CD14-positive monocyte (primary cell): ENCODE measurements around the gene C6orf47. TPM values are rescaled to one million over a fixed set of nuclear protein-coding genes. Genes with fewer than 3 reads are reported as not detected.

Experiments
- DNase-seq, 3 donors: peaks; one replicate each; pipeline ENCODE4 v3.0.0-alpha.2; 2011 to 2022
- H2AFZ ChIP-seq: 2 replicates; pipeline ENCODE4 v1.6.0; 2012; ENCODE audit warnings: mild to moderate bottlenecking, low read depth, low read length, inconsistent platforms; ENCODE audit not compliant: insufficient read depth, poor library complexity, severe bottlenecking
- H3K27ac ChIP-seq, 2 donors: 1 replicate in 1 of 2; 2 replicates in 1 of 2; pipeline ENCODE4 v1.5.1; 2012 to 2013; ENCODE audit warnings: low read length in 2 of 2, control low read depth in 1 of 2, inconsistent platforms in 1 of 2, low read depth in 1 of 2, mild to moderate bottlenecking in 1 of 2
- H3K27me3 ChIP-seq, 2 donors: one replicate each; pipeline versions ENCODE4 v1.6.0 to v1.6.1; 2011 to 2013; ENCODE audit warnings: low read length in 2 of 2; ENCODE audit not compliant: control insufficient read depth in 2 of 2, insufficient read depth in 2 of 2
- H3K36me3 ChIP-seq, 2 donors: replicated peaks in 1 of 2; 1 replicate in 1 of 2; 2 replicates in 1 of 2; pipeline versions ENCODE4 v1.5.1 to v1.6.1; 2012 to 2013; ENCODE audit warnings: low read length in 2 of 2, control low read depth in 1 of 2, inconsistent platforms in 1 of 2, mild to moderate bottlenecking in 1 of 2; ENCODE audit not compliant: insufficient read depth in 2 of 2, control insufficient read depth in 1 of 2
- H3K4me1 ChIP-seq, 2 donors: 1 replicate in 1 of 2; 2 replicates in 1 of 2; pipeline versions ENCODE4 v1.5.1 to v1.6.1; 2012 to 2013; ENCODE audit warnings: low read length in 2 of 2, control low read depth in 1 of 2, inconsistent platforms in 1 of 2, mild to moderate bottlenecking in 1 of 2, moderate library complexity in 1 of 2; ENCODE audit not compliant: insufficient read depth in 2 of 2, control insufficient read depth in 1 of 2
- H3K4me2 ChIP-seq: replicated peaks from 2 replicates; pipeline ENCODE3; 2012; ENCODE audit warnings: low read length, moderate library complexity, mild to moderate bottlenecking; ENCODE audit not compliant: poor library complexity, severe bottlenecking; ENCODE audit errors: extremely low read depth
- H3K4me3 ChIP-seq, 3 experiments: fragments of 200-600 bp in 1 of 3; sonication (generic) in 1 of 3; replicated peaks in 1 of 3; 1 replicate in 2 of 3; 2 replicates in 1 of 3; pipeline ENCODE4 v1.5.1; 2011 to 2013; ENCODE audit warnings: low read length in 3 of 3, mild to moderate bottlenecking in 3 of 3, control low read depth in 2 of 3, low read depth in 2 of 3, inconsistent platforms in 1 of 3, moderate library complexity in 1 of 3
- H3K79me2 ChIP-seq: 2 replicates; pipeline ENCODE4 v1.6.0; 2012; ENCODE audit warnings: mild to moderate bottlenecking, control low read depth, inconsistent platforms, low read length, moderate library complexity; ENCODE audit not compliant: insufficient read depth
- H3K9ac ChIP-seq: 2 replicates; pipeline ENCODE4 v1.6.0; 2017; ENCODE audit warnings: low read length, mild to moderate bottlenecking; ENCODE audit not compliant: insufficient read depth, poor library complexity, severe bottlenecking
- H3K9me3 ChIP-seq, 2 donors: replicated peaks in 1 of 2; 1 replicate in 1 of 2; 2 replicates in 1 of 2; pipeline versions ENCODE4 v1.5.1 to v1.6.1; 2012 to 2013; ENCODE audit warnings: low read length in 2 of 2, control low read depth in 1 of 2; ENCODE audit not compliant: control insufficient read depth in 1 of 2, insufficient read depth in 1 of 2
- H4K20me1 ChIP-seq: 2 replicates; pipeline ENCODE4 v1.6.0; 2012; ENCODE audit warnings: mild to moderate bottlenecking, low read length, control low read depth, moderate library complexity; ENCODE audit not compliant: insufficient read depth
- H3K27ac Mint-ChIP-seq, 7 donors: one replicate each; pipeline ENCODE4 v1.8.0; 2020; ENCODE audit warnings: mild to moderate bottlenecking in 7 of 7, mixed read lengths in 7 of 7, moderate library complexity in 6 of 7, inconsistent platforms in 2 of 7
- H3K27me3 Mint-ChIP-seq, 3 donors: one replicate each; pipeline ENCODE4 v1.8.0; 2021 to 2022; ENCODE audit warnings: low read depth in 3 of 3, mild to moderate bottlenecking in 3 of 3, mixed read lengths in 3 of 3, moderate library complexity in 3 of 3, inconsistent platforms in 1 of 3
- H3K36me3 Mint-ChIP-seq, 2 donors: one replicate each; pipeline ENCODE4 v1.8.0; 2020; ENCODE audit warnings: mixed read lengths in 2 of 2, inconsistent platforms in 1 of 2, mild to moderate bottlenecking in 1 of 2
- H3K4me1 Mint-ChIP-seq: one replicate; pipeline ENCODE4 v1.8.0; 2020; ENCODE audit warnings: mild to moderate bottlenecking, mixed read lengths
- H3K4me3 Mint-ChIP-seq, 2 donors: one replicate each; pipeline ENCODE4 v1.8.0; 2020; ENCODE audit warnings: mild to moderate bottlenecking in 2 of 2, mixed read lengths in 2 of 2, moderate library complexity in 1 of 2
- H3K9me3 Mint-ChIP-seq, 7 donors: one replicate each; pipeline ENCODE4 v1.8.0; 2020 to 2022; ENCODE audit warnings: mixed read lengths in 7 of 7, mild to moderate bottlenecking in 6 of 7, moderate library complexity in 6 of 7, inconsistent platforms in 2 of 7
- CTCF ChIP-seq: fragments of 200-600 bp; IDR thresholded peaks from one replicate; pipeline ENCODE4 v1.8.0; 2022; ENCODE audit warnings: antibody characterized with exemption, mild to moderate bottlenecking
- WGBS: methylation state at CpG from one replicate; pipeline ENCODE4 v1.1.5; 2013; ENCODE audit warnings: missing lambda C conversion rate; ENCODE audit not compliant: insufficient coverage; 5-methylcytosine and 5-hydroxymethylcytosine counted together
- intact Hi-C, 2 donors: fragments of 100-400 bp; cut with micrococcal nuclease; formaldehyde crosslinking; loops; one replicate each; pipeline versions ENCODE4 v1.15.0 to v1.15.1; 2023
- polyA plus RNA-seq, 3 donors: library from polyadenylated mRNA; depleted of rRNA in 1 of 3; unstranded in 2 of 3; stranded (reverse) in 1 of 3; fragments of 300-500 nt in 2 of 3; fragments of >200 nt in 1 of 3; fragmentation: Illumina TruSeq in 2 of 3; gene quantifications; 1 replicate in 2 of 3; 2 replicates in 1 of 3; pipeline ENCODE4 v1.2.3, GENCODE V29; 2012 to 2021

The C6orf47 gene
- polyA plus RNA-seq, 3 donors = 8.0 to 23.4 (median 18.1) TPM

- peaks cover 0 to 1% (median 0%) of the 10 kb centered on the region in 3 donors for H3K27me3 Mint-ChIP-seq
- H3K27ac ChIP-seq = peak overlapping the region; percentile 78 to 86
Measured at GRCh38 chr6:31614075-31614619, 46.4 kb downstream of the C6orf47 start.

GRCh38 chr6:31610968-31611367 lies 49.6 kb downstream of the C6orf47 start:
- 50% methylated on average over 4 of the region's 4 CpGs for WGBS

More at GRCh38 chr6:31614075-31614619, 46.4 kb downstream of the C6orf47 start:
- H2AFZ ChIP-seq = peak overlapping the region; percentile 72
- H3K79me2 ChIP-seq = peaks cover 43% of the 10 kb centered on the region
- H3K4me2 ChIP-seq = peak overlapping the region; percentile 99
- no peak for TF ChIP-seq CTCF
- H3K4me3 ChIP-seq = peak overlapping the region; percentile 75 to 99 (median 93)
- peaks cover 0 to 1% (median 0%) of the 10 kb centered on the region in 7 donors for H3K9me3 Mint-ChIP-seq
- peak; percentile 60 to 83 (median 67) for DNase-seq
- H4K20me1 ChIP-seq = peaks cover 10% of the 10 kb centered on the region
- H3K36me3 ChIP-seq = peaks cover 4 to 11% of the 10 kb centered on the region in 2 donors
- H3K4me1 ChIP-seq = peaks cover 42 to 61% of the 10 kb centered on the region in 2 donors
- no peak overlapping the region for H3K9ac ChIP-seq
- H3K27ac Mint-ChIP-seq = peak overlapping the region; percentile 87 to 96 (median 94)
- H3K9me3 ChIP-seq = no peaks in the 10 kb centered on the region
- no CpG with 5 or more reads among the region's 8 CpGs for WGBS
- no peaks in the 10 kb centered on the region for H3K27me3 ChIP-seq
- intact Hi-C loops = no loop called here
- H3K4me1 Mint-ChIP-seq = peaks cover 58% of the 10 kb centered on the region
- peaks cover 12 to 25% of the 10 kb centered on the region in 2 donors for H3K36me3 Mint-ChIP-seq
- H3K4me3 Mint-ChIP-seq = peak overlapping the region; percentile 91 to 96

More at GRCh38 chr6:31610968-31611367, 49.6 kb downstream of the C6orf47 start:
- no peak overlapping the region for H3K4me2 ChIP-seq
- Mint-ChIP-seq H3K36me3 (peaks cover 0 to 1% of the 10 kb centered on the region in 2 donors), H3K27ac (peak overlapping the region in 2 of 7 donors; percentile 39 to 61), H3K4me1 (peaks cover 33% of the 10 kb centered on the region), H3K9me3 (peaks cover 0 to 5% (median 0%) of the 10 kb centered on the region in 7 donors), H3K4me3 (no peak overlapping the region), H3K27me3 (peaks cover 0 to 3% (median 0%) of the 10 kb centered on the region in 3 donors)
- H2AFZ ChIP-seq = no peak overlapping the region
- H3K9ac ChIP-seq = no peak overlapping the region
- TF ChIP-seq CTCF = no peak
- H3K4me1 ChIP-seq = peaks cover 24 to 37% of the 10 kb centered on the region in 2 donors
- no peaks in the 10 kb centered on the region for H3K27me3 ChIP-seq
- H3K27ac ChIP-seq = no peak overlapping the region
- intact Hi-C loops = no loop called here
- H3K79me2 ChIP-seq = peaks cover 13% of the 10 kb centered on the region
- H4K20me1 ChIP-seq = peaks cover 3% of the 10 kb centered on the region
- no peak overlapping the region for H3K4me3 ChIP-seq
- H3K9me3 ChIP-seq = no peaks in the 10 kb centered on the region
- DNase-seq = no peak
- no peaks in the 10 kb centered on the region for H3K36me3 ChIP-seq
